LNCAP (cell line): ENCODE results near the gene ESRRG.

Experiments
- CTCF ChIP-seq: fragments of 450-650 bp; IDR thresholded peaks from 2 replicates; pipeline ENCODE4 v1.5.1; 2017; ENCODE audit warnings: mild to moderate bottlenecking

ESRRG gene

GRCh38 chr1:216651826-216652418 is 71.3 kb downstream of the ESRRG start:
- no peak for TF ChIP-seq CTCF

- no peak for TF ChIP-seq CTCF
Observed at GRCh38 chr1:216643176-216643575, 80.1 kb downstream of the ESRRG start.

- no peak for TF ChIP-seq CTCF
Observed at GRCh38 chr1:216641669-216642460, 81.4 kb downstream of the ESRRG start.

GRCh38 chr1:216640100-216640499 is 83.1 kb downstream of the ESRRG start:
- no peak for TF ChIP-seq CTCF

GRCh38 chr1:216632980-216633379 is 90.2 kb downstream of the ESRRG start:
- TF ChIP-seq CTCF, result no peak

GRCh38 chr1:216630532-216630931 is 92.7 kb downstream of the ESRRG start:
- TF ChIP-seq CTCF, result no peak

GRCh38 chr1:216627252-216627651 is 96.0 kb downstream of the ESRRG start:
- no peak for TF ChIP-seq CTCF
